ENCODE data around the gene CRPPA.
"Not testable (repeated sequence)": the region's sequence is repeated elsewhere in the genome, so short reads cannot be mapped to it uniquely, and the experiment has no call there.

The CRPPA gene

DNA sequence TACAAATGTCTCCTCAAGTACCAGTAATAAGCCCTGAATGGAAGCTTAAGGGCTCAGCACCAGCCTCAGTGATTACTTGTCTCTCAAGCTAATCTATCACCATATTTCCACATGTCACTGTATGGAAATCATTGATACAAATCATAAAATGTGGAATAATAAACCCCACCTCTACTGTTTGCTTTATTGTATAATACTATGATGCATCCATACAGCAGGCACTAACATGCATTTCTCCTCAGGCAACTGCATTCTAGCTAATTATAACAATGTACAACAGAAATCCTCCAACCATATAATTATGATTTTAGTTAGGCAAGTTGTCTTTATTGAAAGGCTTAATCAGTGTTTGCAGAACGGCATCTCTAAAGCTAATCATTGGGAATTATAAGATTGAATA, 26.2 kb downstream of the CRPPA start:
- H3K4me3 ChIP-seq (ENCODE audit: low read depth, low read length): no peak overlapping the region
- DNase-seq (ENCODE audit: low read depth): no peak
- TF ChIP-seq POLR2A (IDR thresholded peaks at IDR 0.05; ENCODE audit: extremely low read depth, insufficient read length) (no peak), MAX (IDR thresholded peaks at IDR 0.05; ENCODE audit: low read depth, low read length) (no peak), MYC (IDR thresholded peaks at IDR 0.05; ENCODE audit: low read depth, low read length) (no peak)
- TF ChIP-seq, protein P1, sequence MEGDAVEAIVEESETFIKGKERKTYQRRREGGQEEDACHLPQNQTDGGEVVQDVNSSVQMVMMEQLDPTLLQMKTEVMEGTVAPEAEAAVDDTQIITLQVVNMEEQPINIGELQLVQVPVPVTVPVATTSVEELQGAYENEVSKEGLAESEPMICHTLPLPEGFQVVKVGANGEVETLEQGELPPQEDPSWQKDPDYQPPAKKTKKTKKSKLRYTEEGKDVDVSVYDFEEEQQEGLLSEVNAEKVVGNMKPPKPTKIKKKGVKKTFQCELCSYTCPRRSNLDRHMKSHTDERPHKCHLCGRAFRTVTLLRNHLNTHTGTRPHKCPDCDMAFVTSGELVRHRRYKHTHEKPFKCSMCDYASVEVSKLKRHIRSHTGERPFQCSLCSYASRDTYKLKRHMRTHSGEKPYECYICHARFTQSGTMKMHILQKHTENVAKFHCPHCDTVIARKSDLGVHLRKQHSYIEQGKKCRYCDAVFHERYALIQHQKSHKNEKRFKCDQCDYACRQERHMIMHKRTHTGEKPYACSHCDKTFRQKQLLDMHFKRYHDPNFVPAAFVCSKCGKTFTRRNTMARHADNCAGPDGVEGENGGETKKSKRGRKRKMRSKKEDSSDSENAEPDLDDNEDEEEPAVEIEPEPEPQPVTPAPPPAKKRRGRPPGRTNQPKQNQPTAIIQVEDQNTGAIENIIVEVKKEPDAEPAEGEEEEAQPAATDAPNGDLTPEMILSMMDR (IDR thresholded peaks at IDR 0.05; ENCODE audit: low read depth, low read length): no peak

DNA sequence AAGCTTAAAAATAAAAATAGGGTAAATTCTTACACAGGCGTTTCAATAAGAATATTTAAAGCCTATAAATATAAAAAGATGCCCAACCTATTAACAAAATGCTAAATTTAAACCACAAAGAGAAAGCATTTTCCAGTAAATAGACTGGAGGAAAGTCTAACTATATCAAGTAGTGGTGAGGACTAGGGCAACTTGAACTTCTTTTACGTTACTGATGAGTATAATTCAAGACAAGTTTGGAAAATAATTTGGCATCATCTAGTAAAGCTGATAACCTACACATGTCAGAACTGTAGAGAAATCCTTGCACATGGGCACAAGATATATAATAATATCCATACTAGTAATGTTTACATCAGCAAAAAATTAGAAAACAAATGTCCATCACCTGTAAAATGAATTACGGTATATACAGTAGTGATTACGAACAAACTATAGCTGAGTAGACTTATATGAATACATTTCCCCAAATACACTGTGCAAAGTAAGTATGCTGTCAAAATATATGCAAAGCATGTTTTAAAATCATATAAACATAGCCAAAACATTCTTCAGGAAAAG, 27.4 kb downstream of the CRPPA start:
- TF ChIP-seq POLR2A (IDR thresholded peaks at IDR 0.05; ENCODE audit: extremely low read depth, insufficient read length) (no peak), MYC (IDR thresholded peaks at IDR 0.05; ENCODE audit: low read depth, low read length) (no peak), MAX (IDR thresholded peaks at IDR 0.05; ENCODE audit: low read depth, low read length) (no peak)
- TF ChIP-seq, protein P1 (IDR thresholded peaks at IDR 0.05; ENCODE audit: low read depth, low read length): no peak
- no peak overlapping the region for H3K4me3 ChIP-seq (ENCODE audit: low read depth, low read length)
- no peak for DNase-seq (ENCODE audit: low read depth)

- no peak overlapping the region for H3K4me3 ChIP-seq (ENCODE audit: low read depth, low read length)
- DNase-seq (ENCODE audit: low read depth): no peak
- TF ChIP-seq MAX (IDR thresholded peaks at IDR 0.05; ENCODE audit: low read depth, low read length): no peak
- no peak for TF ChIP-seq POLR2A (IDR thresholded peaks at IDR 0.05; ENCODE audit: extremely low read depth, insufficient read length)
- TF ChIP-seq MYC (IDR thresholded peaks at IDR 0.05; ENCODE audit: low read depth, low read length): no peak
- TF ChIP-seq, protein P1 (IDR thresholded peaks at IDR 0.05; ENCODE audit: low read depth, low read length): no peak
Observed at GRCh38 chr7:16392990-16393523, 28.3 kb downstream of the CRPPA start.

DNA sequence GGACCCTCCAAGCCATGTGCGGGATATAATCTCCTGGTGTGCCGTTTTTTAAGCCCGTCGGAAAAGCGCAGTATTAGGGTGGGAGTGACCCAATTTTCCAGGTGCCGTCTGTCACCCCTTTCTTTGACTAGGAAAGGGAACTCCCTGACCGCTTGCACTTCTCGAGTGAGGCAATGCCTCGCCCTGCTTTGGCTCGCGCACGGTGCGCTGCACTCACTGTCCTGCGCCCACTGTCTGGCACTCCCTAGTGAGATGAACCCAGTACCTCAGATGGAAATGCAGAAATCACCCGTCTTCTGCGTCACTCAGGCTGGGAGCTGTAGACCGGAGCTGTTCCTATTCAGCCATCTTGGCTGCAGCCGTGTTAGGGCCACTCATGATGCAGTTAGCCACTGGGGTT, 37.6 kb downstream of the CRPPA start:
- not testable (repeated sequence) for H3K4me3 ChIP-seq (ENCODE audit: low read depth, low read length); DNase-seq (ENCODE audit: low read depth)

- not testable (repeated sequence) for H3K4me3 ChIP-seq (ENCODE audit: low read depth, low read length); DNase-seq (ENCODE audit: low read depth)
Observed at GRCh38 chr7:16383103-16383502, 38.2 kb downstream of the CRPPA start.
